ENCODE data around the gene AKR1B15. TPM values are rescaled to one million over a fixed set of nuclear protein-coding genes. Genes with fewer than 3 reads are reported as not detected.

Gene AKR1B15
- total and polyA plus RNA-seq, 9 of the 15 experiments (the other 6 are each of a cell fraction or from before 2014, with no cell fraction given), result not detected

GRCh38 chr7:134593530-134594392 is 44.9 kb downstream of the AKR1B15 start (continued):
- no peak for TF ChIP-seq REST (IDR thresholded peaks at IDR 0.05; ENCODE audit: borderline replicate concordance)
- TF ChIP-seq REST (CRISPR knock-in tag; IDR thresholded peaks at IDR 0.05; ENCODE audit: low read depth), result no peak
- TF ChIP-seq MCM2 (IDR thresholded peaks at IDR 0.05; ENCODE audit: low read depth), result no peak
- no peak for TF ChIP-seq MEF2D (tag; conservative IDR thresholded peaks at IDR 0.05; ENCODE audit: low read depth)
- TF ChIP-seq CC2D1A (IDR thresholded peaks at IDR 0.05), result no peak
- no peak for TF ChIP-seq HOMEZ (CRISPR knock-in tag; IDR thresholded peaks at IDR 0.05)
- no peak for TF ChIP-seq DIDO1 (tag; IDR thresholded peaks at IDR 0.05; ENCODE audit: low read depth)
- TF ChIP-seq ZNF398 (CRISPR knock-in tag; IDR thresholded peaks at IDR 0.05), result no peak
- TF ChIP-seq ZNF507 (tag; conservative IDR thresholded peaks at IDR 0.05), result no peak
- no peak for TF ChIP-seq KAT2B (IDR thresholded peaks at IDR 0.05; ENCODE audit: low read depth, low read length)
- TF ChIP-seq TCF15 (CRISPR knock-in tag; IDR thresholded peaks at IDR 0.05), result no peak
- no peak for TF ChIP-seq ZNF384 (IDR thresholded peaks at IDR 0.05; ENCODE audit: low read depth, low read length)
- TF ChIP-seq FOXO4 (CRISPR knock-in tag; IDR thresholded peaks at IDR 0.05), result no peak
- TF ChIP-seq ZKSCAN3 (CRISPR knock-in tag; IDR thresholded peaks at IDR 0.05), result no peak
- peak; percentile 71; the same call in 1 of the 2 replicates for TF ChIP-seq SMARCA4 (IDR thresholded peaks at IDR 0.05)

All from K562 (cell line).